BLaER1 (cell line): ENCODE results near the gene TEX48.

Experiments
- H3K27ac ChIP-seq: shearing (Covaris generic); formaldehyde crosslinking; 2 replicates; pipeline ENCODE4 v1.8.1; 2022
- H3K27me3 ChIP-seq: shearing (Covaris generic); formaldehyde crosslinking; 2 replicates; pipeline ENCODE4 v1.8.1; 2022
- H3K36me3 ChIP-seq: shearing (Covaris generic); formaldehyde crosslinking; 2 replicates; pipeline ENCODE4 v1.8.1; 2022
- H3K4me1 ChIP-seq: shearing (Covaris generic); formaldehyde crosslinking; 2 replicates; pipeline ENCODE4 v1.8.1; 2022
- H3K4me2 ChIP-seq: shearing (Covaris generic); formaldehyde crosslinking; 2 replicates; pipeline ENCODE4 v1.8.1; 2022
- H3K4me3 ChIP-seq: shearing (Covaris generic); formaldehyde crosslinking; 2 replicates; pipeline ENCODE4 v1.8.1; 2022
- H3K9ac ChIP-seq: shearing (Covaris generic); formaldehyde crosslinking; 2 replicates; pipeline ENCODE4 v1.8.1; 2022
- H3K9me3 ChIP-seq: shearing (Covaris generic); formaldehyde crosslinking; 2 replicates; pipeline ENCODE4 v1.8.1; 2022
- H4K20me1 ChIP-seq: shearing (Covaris generic); formaldehyde crosslinking; 2 replicates; pipeline ENCODE4 v1.8.1; 2022
- Cebpa-rat ChIP-seq: shearing (Covaris generic); IDR thresholded peaks from 2 replicates; pipeline ENCODE4 v1.8.1; 2022

The TEX48 gene

GRCh38 chr9:114694719-114695269 lies 12.8 kb upstream of the TEX48 start:
- Histone ChIP-seq H3K4me3 (no peak overlapping the region), H3K9ac (no peak overlapping the region), H3K27me3 (no peaks in the 10 kb centered on the region), H3K4me1 (no peaks in the 10 kb centered on the region), H3K9me3 (no peaks in the 10 kb centered on the region), H3K4me2 (no peak overlapping the region), H4K20me1 (no peaks in the 10 kb centered on the region), H3K27ac (no peak overlapping the region), H3K36me3 (no peaks in the 10 kb centered on the region)
- no peak for TF ChIP-seq Cebpa-rat

GRCh38 chr9:114694146-114694545 lies 12.2 kb upstream of the TEX48 start:
- Histone ChIP-seq H3K27ac (no peak overlapping the region), H3K9me3 (no peaks in the 10 kb centered on the region), H3K4me2 (no peak overlapping the region)

GRCh38 chr9:114693248-114693855 lies 11.4 kb upstream of the TEX48 start:
- Histone ChIP-seq H3K27me3 (no peaks in the 10 kb centered on the region), H3K36me3 (no peaks in the 10 kb centered on the region), H3K9ac (no peak overlapping the region), H3K27ac (no peak overlapping the region), H4K20me1 (no peaks in the 10 kb centered on the region), H3K4me3 (no peak overlapping the region), H3K4me1 (no peaks in the 10 kb centered on the region), H3K4me2 (no peak overlapping the region), H3K9me3 (no peaks in the 10 kb centered on the region)
- no peak for TF ChIP-seq Cebpa-rat

More at GRCh38 chr9:114694146-114694545, 12.2 kb upstream of the TEX48 start:
- no peak overlapping the region for H3K4me3 ChIP-seq
- no peaks in the 10 kb centered on the region for H3K4me1 ChIP-seq
- H3K27me3 ChIP-seq: no peaks in the 10 kb centered on the region
- TF ChIP-seq Cebpa-rat: no peak
- no peaks in the 10 kb centered on the region for H3K36me3 ChIP-seq
- H3K9ac ChIP-seq: no peak overlapping the region
- H4K20me1 ChIP-seq: no peaks in the 10 kb centered on the region

GRCh38 chr9:114691956-114692295 lies 9.9 kb upstream of the TEX48 start:
- no peaks in the 10 kb centered on the region for H3K4me1 ChIP-seq
- TF ChIP-seq Cebpa-rat: no peak
- H3K4me3 ChIP-seq: no peak overlapping the region
- no peak overlapping the region for H3K27ac ChIP-seq
- no peak overlapping the region for H3K9ac ChIP-seq
- H3K36me3 ChIP-seq: no peaks in the 10 kb centered on the region
- no peaks in the 10 kb centered on the region for H3K27me3 ChIP-seq
- no peak overlapping the region for H3K4me2 ChIP-seq
- H3K9me3 ChIP-seq: no peaks in the 10 kb centered on the region
- no peaks in the 10 kb centered on the region for H4K20me1 ChIP-seq

- no peaks in the 10 kb centered on the region for H3K4me1 ChIP-seq
- no peak overlapping the region for H3K4me2 ChIP-seq
- H3K9ac ChIP-seq: no peak overlapping the region
- no peak overlapping the region for H3K27ac ChIP-seq
- H3K36me3 ChIP-seq: no peaks in the 10 kb centered on the region
- H3K27me3 ChIP-seq: no peaks in the 10 kb centered on the region
- no peak overlapping the region for H3K4me3 ChIP-seq
- no peaks in the 10 kb centered on the region for H4K20me1 ChIP-seq
- no peaks in the 10 kb centered on the region for H3K9me3 ChIP-seq
- TF ChIP-seq Cebpa-rat: no peak
Observed at GRCh38 chr9:114691046-114691955, 9.3 kb upstream of the TEX48 start.

GRCh38 chr9:114690308-114690707 lies 8.3 kb upstream of the TEX48 start:
- Histone ChIP-seq H3K4me3 (no peak overlapping the region), H3K27me3 (no peaks in the 10 kb centered on the region), H3K27ac (no peak overlapping the region), H3K4me1 (no peaks in the 10 kb centered on the region), H3K9me3 (no peaks in the 10 kb centered on the region), H3K9ac (no peak overlapping the region), H3K36me3 (no peaks in the 10 kb centered on the region), H4K20me1 (no peaks in the 10 kb centered on the region), H3K4me2 (no peak overlapping the region)
- no peak for TF ChIP-seq Cebpa-rat

- Histone ChIP-seq H3K36me3 (no peaks in the 10 kb centered on the region), H3K4me3 (no peak overlapping the region), H3K27ac (no peak overlapping the region), H4K20me1 (no peaks in the 10 kb centered on the region), H3K4me1 (no peaks in the 10 kb centered on the region), H3K4me2 (no peak overlapping the region), H3K27me3 (no peaks in the 10 kb centered on the region), H3K9me3 (no peaks in the 10 kb centered on the region), H3K9ac (no peak overlapping the region)
- no peak for TF ChIP-seq Cebpa-rat
Observed at GRCh38 chr9:114689813-114690212, 7.8 kb upstream of the TEX48 start.

- H3K27ac ChIP-seq: no peak overlapping the region
- no peak for TF ChIP-seq Cebpa-rat
- no peak overlapping the region for H3K9ac ChIP-seq
- H4K20me1 ChIP-seq: no peaks in the 10 kb centered on the region
- no peak overlapping the region for H3K4me3 ChIP-seq
- no peaks in the 10 kb centered on the region for H3K9me3 ChIP-seq
- no peaks in the 10 kb centered on the region for H3K36me3 ChIP-seq
- H3K4me1 ChIP-seq: no peaks in the 10 kb centered on the region
- no peaks in the 10 kb centered on the region for H3K27me3 ChIP-seq
- H3K4me2 ChIP-seq: no peak overlapping the region
Observed at GRCh38 chr9:114688909-114689610, 7.1 kb upstream of the TEX48 start.

GRCh38 chr9:114688379-114688778 lies 6.4 kb upstream of the TEX48 start:
- no peaks in the 10 kb centered on the region for H3K27me3 ChIP-seq
- H3K36me3 ChIP-seq: no peaks in the 10 kb centered on the region
- no peak overlapping the region for H3K4me3 ChIP-seq
- no peaks in the 10 kb centered on the region for H3K9me3 ChIP-seq
- H3K27ac ChIP-seq: no peak overlapping the region
- no peaks in the 10 kb centered on the region for H4K20me1 ChIP-seq
- TF ChIP-seq Cebpa-rat: no peak
- no peak overlapping the region for H3K4me2 ChIP-seq
- H3K9ac ChIP-seq: no peak overlapping the region
- no peaks in the 10 kb centered on the region for H3K4me1 ChIP-seq

GRCh38 chr9:114687034-114687433 lies 5.0 kb upstream of the TEX48 start:
- Histone ChIP-seq H4K20me1 (no peaks in the 10 kb centered on the region), H3K27ac (no peak overlapping the region), H3K36me3 (no peaks in the 10 kb centered on the region), H3K4me3 (no peak overlapping the region), H3K9me3 (no peaks in the 10 kb centered on the region), H3K4me2 (no peak overlapping the region), H3K27me3 (no peaks in the 10 kb centered on the region), H3K9ac (no peak overlapping the region), H3K4me1 (peaks cover 1% of the 10 kb centered on the region)
- no peak for TF ChIP-seq Cebpa-rat
